ACC112 (cell line): Measurements from ENCODE around the gene ECD.
"Not testable (repeated sequence)": the region's sequence is repeated elsewhere in the genome, so short reads cannot be mapped to it uniquely, and the experiment has no call there.

Experiments used
- H2AFZ ChIP-seq: fragments of 200-600 bp; sonication (generic); one replicate; pipeline ENCODE4 v1.6.0; 2017; ENCODE audit warnings: antibody characterized with exemption, low read length; ENCODE audit not compliant: unreplicated experiment
- H3K27ac ChIP-seq: fragments of 200-600 bp; sonication (generic); 2 replicates; pipeline ENCODE4 v1.5.1; 2014; ENCODE audit warnings: low read depth, mild to moderate bottlenecking, antibody characterized with exemption, low read length, moderate library complexity
- H3K27me3 ChIP-seq: fragments of 200-600 bp; sonication (generic); 2 replicates; pipeline ENCODE4 v1.6.1; 2014; ENCODE audit warnings: mild to moderate bottlenecking, antibody characterized with exemption, low read length, moderate library complexity, mixed read lengths; ENCODE audit not compliant: insufficient read depth
- H3K36me3 ChIP-seq: fragments of 200-600 bp; sonication (generic); 2 replicates; pipeline ENCODE4 v1.6.1; 2016; ENCODE audit warnings: mild to moderate bottlenecking, antibody characterized with exemption, low read length, moderate library complexity, mixed read lengths; ENCODE audit not compliant: insufficient read depth
- H3K4me1 ChIP-seq: fragments of 200-600 bp; sonication (generic); one replicate; pipeline ENCODE4 v1.6.1; 2016; ENCODE audit warnings: low read length, mixed read lengths; ENCODE audit not compliant: insufficient read depth, unreplicated experiment, control insufficient read depth
- H3K4me3 ChIP-seq: fragments of 200-600 bp; sonication (generic); 2 replicates; pipeline ENCODE4 v1.5.1; 2014; ENCODE audit warnings: mild to moderate bottlenecking, low read depth, low read length
- H3K79me2 ChIP-seq: fragments of 200-600 bp; sonication (generic); one replicate; pipeline ENCODE4 v1.6.0; 2016; ENCODE audit warnings: low read length; ENCODE audit not compliant: control insufficient read depth, unreplicated experiment, insufficient read depth

The ECD gene

GRCh38 chr10:73131301-73131700 lies 36.5 kb downstream of the ECD start:
- H3K27ac ChIP-seq, result no peak overlapping the region
- no peak overlapping the region for H3K4me3 ChIP-seq
- peaks cover 32% of the 10 kb centered on the region for H3K36me3 ChIP-seq
- no peaks in the 10 kb centered on the region for H3K4me1 ChIP-seq
- no peaks in the 10 kb centered on the region for H3K27me3 ChIP-seq
- H3K79me2 ChIP-seq, result no peaks in the 10 kb centered on the region
- no peak overlapping the region for H2AFZ ChIP-seq

- 0 out of 2 replicates have a peak, but pooled peaks cover 13% of the 10 kb centered on the region for H3K36me3 ChIP-seq
- H3K79me2 ChIP-seq, result no peaks in the 10 kb centered on the region
- H2AFZ ChIP-seq, result no peak overlapping the region
- H3K4me1 ChIP-seq, result peaks cover 2% of the 10 kb centered on the region
- H3K27ac ChIP-seq, result no peak overlapping the region
- H3K27me3 ChIP-seq, result no peaks in the 10 kb centered on the region
- H3K4me3 ChIP-seq, result no peak overlapping the region
Observed at GRCh38 chr10:73126343-73126742, 41.5 kb downstream of the ECD start.

GRCh38 chr10:73119952-73120351 lies 47.9 kb downstream of the ECD start:
- no peaks in the 10 kb centered on the region for H3K36me3 ChIP-seq
- no peak overlapping the region for H3K4me3 ChIP-seq
- H3K27me3 ChIP-seq, result no peaks in the 10 kb centered on the region
- H2AFZ ChIP-seq, result no peak overlapping the region
- peaks cover 21% of the 10 kb centered on the region for H3K4me1 ChIP-seq
- H3K27ac ChIP-seq, result no peak overlapping the region
- no peaks in the 10 kb centered on the region for H3K79me2 ChIP-seq

GRCh38 chr10:73119457-73119856 lies 48.4 kb downstream of the ECD start:
- Histone ChIP-seq H3K36me3 (no peaks in the 10 kb centered on the region), H3K4me3 (no peak overlapping the region), H3K27me3 (no peaks in the 10 kb centered on the region), H3K79me2 (no peaks in the 10 kb centered on the region), H2AFZ (no peak overlapping the region), H3K4me1 (peaks cover 21% of the 10 kb centered on the region), H3K27ac (no peak overlapping the region)

- Histone ChIP-seq H3K27me3 (no peaks in the 10 kb centered on the region), H3K4me1 (peaks cover 30% of the 10 kb centered on the region), H3K4me3 (no peak overlapping the region), H3K36me3 (no peaks in the 10 kb centered on the region), H2AFZ (no peak overlapping the region), H3K79me2 (no peaks in the 10 kb centered on the region), H3K27ac (peak overlapping the region; percentile 57)
Observed at GRCh38 chr10:73117976-73118743, 49.6 kb downstream of the ECD start.

- peaks cover 26% of the 10 kb centered on the region for H3K4me1 ChIP-seq
Observed at GRCh38 chr10:73116017-73116416, 51.8 kb downstream of the ECD start.

GRCh38 chr10:73113551-73113950 lies 54.3 kb downstream of the ECD start:
- peak overlapping the region; percentile 39 for H3K27ac ChIP-seq
- peaks cover 20% of the 10 kb centered on the region for H3K4me1 ChIP-seq
- H2AFZ ChIP-seq, result no peak overlapping the region
- H3K27me3 ChIP-seq, result no peaks in the 10 kb centered on the region
- H3K36me3 ChIP-seq, result peaks cover 18% of the 10 kb centered on the region; the same call in 1 of the 2 replicates
- H3K4me3 ChIP-seq, result no peak overlapping the region
- H3K79me2 ChIP-seq, result no peaks in the 10 kb centered on the region

More at GRCh38 chr10:73116017-73116416, 51.8 kb downstream of the ECD start:
- no peaks in the 10 kb centered on the region for H3K79me2 ChIP-seq
- H3K27ac ChIP-seq, result no peak overlapping the region
- H3K4me3 ChIP-seq, result no peak overlapping the region
- H3K27me3 ChIP-seq, result no peaks in the 10 kb centered on the region
- H2AFZ ChIP-seq, result no peak overlapping the region
- H3K36me3 ChIP-seq, result 0 out of 2 replicates have a peak, but pooled peaks cover 5% of the 10 kb centered on the region

- not testable (repeated sequence) for H3K4me1 ChIP-seq, H3K4me3 ChIP-seq, H3K79me2 ChIP-seq, H2AFZ ChIP-seq, H3K27ac ChIP-seq, H3K27me3 ChIP-seq
- H3K36me3 ChIP-seq, result peaks cover 21% of the 10 kb centered on the region; the same call in 1 of the 2 replicates
Observed at GRCh38 chr10:73112032-73112431, 55.8 kb downstream of the ECD start.

- Histone ChIP-seq H3K27ac (0 out of 2 replicates have a peak within 1 kb of the TSS, but pooled peaks have one; percentile 8), H2AFZ (peak within 1 kb of the TSS; percentile 66), H3K4me3 (peak within 1 kb of the TSS; percentile 68)
Observed at GRCh38 chr10:73110345-73110849, 57.4 kb downstream of the ECD start, which contains the start of gene NUDT13. NUDT13 (plus strand) TSS chr10:73110455; CDS start chr10:73114366, 3,911 bp downstream.

GRCh38 chr10:73109248-73109652 lies 58.6 kb downstream of the ECD start:
- not testable (repeated sequence) for H2AFZ ChIP-seq, H3K27ac ChIP-seq, H3K4me1 ChIP-seq, H3K4me3 ChIP-seq, H3K79me2 ChIP-seq, H3K27me3 ChIP-seq
- H3K36me3 ChIP-seq, result peaks cover 21% of the 10 kb centered on the region; the same call in 1 of the 2 replicates

More at GRCh38 chr10:73110345-73110849, 57.4 kb downstream of the ECD start, which contains the start of gene NUDT13:
- Histone ChIP-seq H3K79me2 (no peaks in the 10 kb centered on the region), H3K36me3 (peaks cover 21% of the 10 kb centered on the region; the same call in 1 of the 2 replicates), H3K27me3 (no peaks in the 10 kb centered on the region), H3K4me1 (peaks cover 10% of the 10 kb centered on the region)

- H2AFZ ChIP-seq, result no peak overlapping the region
- H3K4me3 ChIP-seq, result no peak overlapping the region
- no peak overlapping the region for H3K27ac ChIP-seq
- no peaks in the 10 kb centered on the region for H3K4me1 ChIP-seq
- H3K36me3 ChIP-seq, result peaks cover 17% of the 10 kb centered on the region; the same call in 1 of the 2 replicates
- no peaks in the 10 kb centered on the region for H3K79me2 ChIP-seq
- no peaks in the 10 kb centered on the region for H3K27me3 ChIP-seq
Observed at GRCh38 chr10:73106301-73106700, 61.5 kb downstream of the ECD start.
